ENCODE data around the gene RIOK2. TPM values are rescaled to one million over a fixed set of nuclear protein-coding genes. Genes with fewer than 3 reads are reported as not detected.

The RIOK2 gene
- total and polyA plus RNA-seq, 2 of the 8 experiments (the other 6 are each of a cell fraction or from before 2014, with no cell fraction given), result 5.4 to 35.0 TPM

- TF ChIP-seq CHD7 (IDR thresholded peaks at IDR 0.05; ENCODE audit: insufficient replicate concordance, low read length) (no peak), CBX5 (IDR thresholded peaks at IDR 0.05; ENCODE audit: low read depth, low read length) (no peak), EGR1 (IDR thresholded peaks at IDR 0.05; ENCODE audit: borderline replicate concordance, low read depth, low read length) (no peak), SAP30 (IDR thresholded peaks at IDR 0.05; ENCODE audit: insufficient read depth, insufficient replicate concordance, low read length) (no peak), CREB1 (IDR thresholded peaks at IDR 0.05) (no peak), TBP (IDR thresholded peaks at IDR 0.05; ENCODE audit: low read depth, low read length) (no peak)
Observed at GRCh38 chr5:97143704-97144103, 39.3 kb downstream of the RIOK2 start (continued).
